ENCODE data around the gene NUDT22.

NUDT22 gene, protein sequence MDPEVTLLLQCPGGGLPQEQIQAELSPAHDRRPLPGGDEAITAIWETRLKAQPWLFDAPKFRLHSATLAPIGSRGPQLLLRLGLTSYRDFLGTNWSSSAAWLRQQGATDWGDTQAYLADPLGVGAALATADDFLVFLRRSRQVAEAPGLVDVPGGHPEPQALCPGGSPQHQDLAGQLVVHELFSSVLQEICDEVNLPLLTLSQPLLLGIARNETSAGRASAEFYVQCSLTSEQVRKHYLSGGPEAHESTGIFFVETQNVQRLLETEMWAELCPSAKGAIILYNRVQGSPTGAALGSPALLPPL

DNA sequence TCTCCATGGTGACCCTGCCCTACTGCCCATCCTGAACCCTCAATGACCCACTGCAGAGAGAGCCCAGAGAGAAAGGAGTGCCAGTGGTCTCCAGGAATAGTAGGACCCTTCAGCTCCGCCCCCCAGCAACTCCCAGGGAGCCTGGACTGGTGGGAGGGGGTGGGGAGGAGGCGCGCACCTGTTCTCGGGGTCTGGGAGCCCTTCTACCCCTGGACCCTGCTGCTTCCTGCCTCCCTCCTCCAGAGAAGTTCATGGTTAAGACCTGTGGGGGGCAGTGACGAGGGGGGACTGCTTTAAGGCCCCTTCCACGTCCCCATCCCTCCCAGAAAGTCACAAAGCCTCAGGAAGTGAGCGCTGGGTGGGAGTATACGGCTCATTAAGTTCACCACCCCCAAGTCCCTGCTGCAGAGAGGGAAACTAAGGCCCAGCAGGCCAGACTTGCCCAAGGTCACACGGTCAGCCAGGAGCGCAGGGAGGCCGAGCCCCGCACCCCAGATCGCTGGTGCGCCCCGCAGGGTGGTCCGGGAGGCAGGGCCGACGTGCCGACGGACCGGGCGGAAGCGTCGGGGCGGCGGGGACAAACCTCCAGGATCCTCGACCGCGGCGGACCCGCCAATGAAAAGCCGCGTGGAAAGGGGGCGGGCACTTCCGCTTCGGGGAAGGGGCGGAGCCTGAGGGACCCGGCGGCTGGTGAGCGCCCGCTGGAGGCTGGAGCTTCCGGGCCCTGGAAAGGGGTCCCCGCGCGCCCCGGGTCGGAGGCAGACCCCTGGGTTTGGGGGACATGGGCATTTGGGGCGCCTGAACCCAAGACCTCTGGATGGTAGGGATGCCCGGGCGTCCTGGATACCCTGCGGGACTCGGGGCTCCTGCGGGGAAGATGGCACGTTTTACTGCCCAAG, at the start of gene NUDT22, which contains the start of gene TRPT1:
TSS of gene NUDT22 (plus strand) at position 667 of the 899 bp plus-strand sequence. CDS start 379 bp downstream, outside the sequence.
TSS of gene TRPT1 (minus strand) at position 579 of the 899 bp plus-strand sequence. CDS start at position 253, 326 bp downstream.
- peak; percentile 92 for DNase-seq

DNA sequence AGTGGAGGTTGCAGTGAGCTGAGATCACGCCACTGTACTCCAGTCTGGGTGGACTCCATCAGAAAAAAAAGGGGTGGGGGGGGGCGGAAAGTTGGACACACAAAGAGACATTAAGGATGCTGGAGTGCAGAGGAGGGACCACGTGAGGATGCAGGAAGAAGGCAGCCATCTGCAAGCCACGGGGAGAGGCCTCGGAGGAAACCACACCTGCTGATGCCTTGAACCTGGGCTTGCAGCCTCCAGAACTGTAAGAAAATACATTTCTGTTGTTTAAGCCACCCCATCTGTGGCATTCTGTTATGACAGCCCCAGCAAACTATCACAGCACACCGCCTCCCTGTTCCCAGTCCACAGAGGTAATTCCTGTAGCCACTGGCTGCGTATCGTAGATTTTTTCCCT, 49.3 kb upstream of the NUDT22 start:
- DNase-seq: no peak

DNA sequence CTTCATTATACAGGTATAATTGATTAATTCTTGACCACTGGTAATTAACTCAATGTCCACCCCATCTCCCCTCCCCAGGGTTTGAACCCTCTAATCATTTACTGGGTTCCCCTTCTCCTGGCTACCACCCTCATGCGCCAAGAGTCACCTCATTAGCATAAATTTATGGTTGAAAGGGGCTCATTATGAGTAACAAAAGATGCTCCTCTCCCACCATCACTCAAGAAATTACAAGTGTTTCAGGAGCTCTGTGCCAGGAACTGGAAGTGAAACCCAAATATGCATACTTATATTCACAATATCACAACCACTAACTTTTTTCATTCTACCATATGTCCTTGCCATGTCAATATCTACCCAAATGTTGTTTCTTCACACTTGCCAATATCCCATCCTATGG, 47.9 kb upstream of the NUDT22 start:
- DNase-seq: no peak

DNA sequence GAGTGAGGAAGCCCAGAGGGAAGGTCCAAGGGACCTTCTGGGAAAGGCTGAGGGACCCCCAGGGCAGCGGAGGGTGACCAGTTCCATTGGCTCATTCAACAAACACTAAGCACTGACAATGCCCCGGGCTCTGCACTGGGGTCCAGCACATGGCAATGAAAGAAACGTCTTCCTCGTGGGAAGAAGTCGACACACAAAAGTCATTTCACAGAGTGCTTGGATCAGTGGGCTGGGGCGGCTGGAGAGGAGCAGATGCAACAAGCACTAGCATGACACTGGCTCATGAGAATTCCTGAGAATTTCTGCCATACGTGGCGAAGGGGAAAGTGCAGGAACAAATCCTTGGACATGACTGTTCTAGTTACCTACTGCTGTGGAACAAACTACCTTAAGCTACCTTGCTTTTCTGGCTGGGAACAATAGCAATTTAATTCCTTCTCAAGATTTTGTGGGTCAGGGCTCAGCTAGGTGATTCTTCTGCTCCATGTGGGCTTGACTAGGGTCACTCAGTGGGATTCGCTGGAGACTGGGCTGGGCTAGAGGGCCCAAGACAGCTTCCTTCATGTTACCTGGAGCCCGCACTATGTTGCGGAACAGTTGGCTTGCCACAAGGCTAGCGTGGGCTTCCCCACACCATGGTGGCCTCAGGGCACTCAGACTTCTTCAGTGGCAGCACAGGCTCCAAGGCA, 47.0 kb upstream of the NUDT22 start:
- no peak for DNase-seq

DNA sequence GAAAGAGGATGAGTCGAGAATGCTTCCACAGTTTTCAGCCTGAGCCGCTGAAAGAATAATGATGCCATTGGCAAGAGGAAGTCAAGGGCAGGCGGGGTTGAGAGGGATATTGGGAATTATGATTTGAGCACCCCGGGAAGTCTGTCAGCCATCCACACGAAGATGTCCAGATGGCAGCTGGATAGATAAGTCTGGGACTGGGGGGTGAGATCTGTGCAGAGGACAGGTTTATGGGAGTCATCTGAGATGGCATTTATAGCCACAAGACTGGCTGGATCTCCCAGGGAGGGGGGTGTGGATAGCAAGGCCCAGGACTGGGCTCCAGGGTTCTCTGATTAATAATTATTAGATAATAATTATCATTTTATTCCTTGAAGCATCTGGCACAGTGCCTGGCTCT, 45.2 kb upstream of the NUDT22 start:
- DNase-seq: no peak

DNA sequence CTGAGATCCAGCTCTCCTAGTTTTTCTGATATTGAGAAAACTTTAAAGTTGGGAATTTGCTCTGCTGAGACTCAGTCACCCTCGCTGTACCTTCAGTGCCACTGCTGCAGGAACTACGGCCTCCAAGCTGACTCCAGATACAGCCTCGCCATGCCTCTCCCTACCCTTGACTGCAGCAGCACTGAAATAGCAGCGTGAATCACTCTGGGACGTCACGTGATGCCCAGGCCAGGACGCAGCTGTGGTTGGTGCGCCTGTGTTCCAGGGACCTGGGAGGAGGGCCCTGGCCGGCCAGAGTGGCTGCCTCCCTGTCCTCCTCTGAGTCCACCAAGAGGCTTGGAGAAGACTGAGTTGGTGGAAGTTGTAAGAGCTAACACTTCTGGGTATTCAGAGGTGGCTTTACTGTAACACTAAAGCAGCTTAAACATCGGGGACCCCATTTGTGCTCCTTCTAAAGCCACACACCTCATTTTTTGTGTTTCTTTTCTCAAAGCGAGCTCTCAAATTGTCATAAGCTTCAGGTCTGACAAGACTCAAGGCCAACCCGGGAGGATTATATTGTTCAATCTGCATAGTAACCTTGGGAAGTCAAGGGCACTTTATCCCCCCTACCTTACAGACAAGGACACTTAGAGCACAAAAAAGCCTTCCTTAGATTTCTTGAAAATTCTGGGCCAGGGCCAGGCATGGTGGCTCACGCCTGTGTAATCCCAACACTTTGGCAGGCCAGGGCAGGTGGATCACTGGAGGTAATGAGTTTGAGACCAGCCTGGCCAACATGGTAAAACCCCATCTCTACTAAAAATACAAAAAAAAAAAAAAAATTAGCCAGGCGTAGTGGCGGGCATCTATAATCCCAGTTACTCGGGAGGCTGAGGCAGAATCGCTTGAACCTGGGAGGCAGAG, 44.3 kb upstream of the NUDT22 start:
- DNase-seq: no peak

DNA sequence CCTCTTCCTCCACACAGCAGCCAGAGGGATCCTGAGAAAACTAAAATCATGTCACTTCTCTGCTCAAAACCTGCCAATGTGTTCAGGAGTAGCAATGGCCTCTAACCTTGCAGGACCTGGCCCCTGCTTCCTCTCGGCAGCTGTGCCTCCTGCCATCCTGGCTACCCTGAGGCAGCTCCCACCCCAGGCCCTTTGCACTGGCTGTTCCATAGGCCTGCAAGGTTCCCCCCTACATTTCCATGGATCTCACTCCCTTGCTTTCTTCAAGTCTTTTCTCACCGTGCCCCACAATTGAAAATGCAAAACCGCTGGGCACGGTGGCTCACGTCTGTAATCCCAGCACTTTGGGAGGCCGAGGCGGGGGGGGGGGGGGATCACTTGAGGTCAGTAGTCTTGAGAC, 42.2 kb upstream of the NUDT22 start:
- no peak for DNase-seq

DNA sequence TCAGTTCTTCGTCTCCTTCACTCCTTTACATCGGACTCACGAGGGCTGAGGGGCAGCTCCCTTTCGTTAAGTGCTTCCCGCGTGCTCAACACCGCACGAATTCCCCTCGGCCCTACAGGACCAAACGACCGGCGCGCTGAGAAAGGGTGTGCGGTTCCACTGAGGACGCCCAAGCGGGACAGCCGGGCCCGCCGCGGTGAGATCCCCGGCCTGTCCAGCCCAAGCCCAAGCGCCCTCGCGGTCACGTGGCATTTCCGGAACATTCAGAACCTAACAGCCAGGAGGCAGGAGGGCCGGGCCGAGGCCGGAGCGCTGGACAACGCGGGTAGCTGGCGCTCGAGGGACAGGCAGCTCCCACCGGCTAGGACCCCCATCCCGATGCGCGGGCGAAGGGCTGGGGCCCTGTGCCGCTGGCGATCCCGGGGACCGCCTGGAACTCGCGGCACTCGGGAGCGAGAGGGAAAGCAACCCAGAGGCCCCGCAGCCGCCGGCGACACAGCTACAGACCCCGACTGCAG, 40.8 kb upstream of the NUDT22 start:
- DNase-seq: no peak

DNA sequence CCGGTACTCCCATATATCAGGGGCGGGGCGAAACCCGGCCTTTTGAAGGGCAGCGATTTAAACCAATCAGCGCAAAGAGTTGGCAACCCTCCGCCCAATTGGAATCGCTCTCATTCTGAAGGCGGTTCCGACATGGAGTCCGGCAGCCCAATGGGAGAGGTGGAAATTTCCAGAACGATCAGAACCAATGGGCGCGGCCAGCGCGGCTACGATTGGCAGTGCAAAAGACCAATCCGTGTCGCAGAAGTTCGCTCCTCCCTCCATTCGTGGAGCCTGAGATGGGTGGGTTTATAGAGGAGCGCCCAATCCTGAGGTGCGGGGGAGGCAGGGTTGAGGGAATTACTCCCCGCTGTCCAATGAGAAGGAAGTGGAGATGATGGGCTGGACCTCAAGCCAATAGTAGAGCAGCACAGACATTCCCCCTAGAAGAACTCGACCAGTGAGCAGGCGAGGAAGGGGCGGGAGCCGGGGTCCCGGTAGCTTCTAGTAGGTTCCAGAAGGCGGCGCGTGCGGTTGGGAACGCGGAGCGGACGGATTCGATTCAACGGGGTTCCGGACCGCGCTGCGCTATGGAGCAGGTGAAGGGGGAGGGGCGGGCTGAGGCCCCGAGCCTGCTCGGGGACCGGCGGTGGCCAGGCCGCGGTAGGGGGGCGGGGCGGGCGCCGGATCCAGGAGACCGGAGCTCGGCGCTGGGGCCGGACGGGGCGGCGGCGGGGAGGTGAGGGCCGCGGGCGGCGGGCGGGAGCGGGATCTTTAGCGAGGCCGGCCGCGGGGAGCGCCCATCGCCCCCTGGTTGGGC, 40.2 kb upstream of the NUDT22 start, which contains the start of gene STIP1:
TSS of gene STIP1 (plus strand) at position 479 of the 799 bp plus-strand sequence. CDS start at position 570, 91 bp downstream.
- peak; percentile 96 for DNase-seq

DNA sequence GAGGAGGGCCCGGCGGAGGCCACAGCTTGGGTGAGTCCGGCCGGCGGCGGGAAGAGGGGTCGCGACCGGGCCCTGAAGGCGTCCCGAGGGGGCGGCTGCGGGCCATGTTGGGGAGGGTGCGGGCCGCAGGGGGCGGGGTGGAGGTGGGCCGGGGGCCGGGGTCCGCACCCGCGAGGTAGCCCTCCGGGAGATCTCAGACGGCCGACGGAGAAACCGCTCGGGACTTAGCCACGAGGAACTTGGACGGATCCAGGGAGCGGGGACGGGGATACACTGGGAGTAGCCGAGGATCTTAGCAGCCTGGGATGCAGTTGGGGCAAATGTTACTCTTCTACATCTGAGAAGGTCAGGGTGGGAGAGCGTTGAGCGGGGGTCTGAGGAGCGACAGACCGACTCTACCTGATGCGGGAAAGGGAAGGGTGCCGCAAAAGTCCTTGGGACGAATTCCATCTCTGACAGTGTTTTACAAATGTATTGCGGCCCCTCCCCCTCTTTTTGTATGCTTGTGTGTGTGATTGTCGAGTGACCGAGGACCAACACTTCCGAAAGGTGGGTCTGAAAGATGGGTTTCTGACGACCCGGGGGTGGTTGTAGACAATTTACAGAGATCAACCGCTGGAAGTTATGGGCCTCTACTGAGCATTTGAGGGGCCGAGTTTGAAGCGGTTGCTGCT, 39.4 kb upstream of the NUDT22 start:
- peak; percentile 21 for DNase-seq

DNA sequence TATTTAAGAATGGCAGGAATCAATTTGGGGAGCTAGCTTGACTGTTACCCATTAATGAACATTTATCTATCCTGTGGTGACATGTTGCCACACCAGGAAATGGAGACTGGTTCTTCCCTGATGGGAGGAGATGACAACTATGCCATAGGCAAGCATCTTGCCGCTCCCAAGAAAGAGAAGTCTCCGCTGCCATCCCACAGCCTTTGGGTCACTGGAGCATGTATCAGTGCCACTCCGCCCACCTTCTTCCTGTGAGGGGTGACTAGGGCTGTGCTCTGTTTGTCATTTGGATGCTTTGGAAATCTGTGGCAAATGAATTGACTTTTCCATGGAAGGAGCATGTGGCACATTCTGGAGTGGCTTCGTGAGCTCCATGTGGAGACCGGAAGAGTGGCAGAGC, 33.6 kb upstream of the NUDT22 start:
- no peak for DNase-seq

DNA sequence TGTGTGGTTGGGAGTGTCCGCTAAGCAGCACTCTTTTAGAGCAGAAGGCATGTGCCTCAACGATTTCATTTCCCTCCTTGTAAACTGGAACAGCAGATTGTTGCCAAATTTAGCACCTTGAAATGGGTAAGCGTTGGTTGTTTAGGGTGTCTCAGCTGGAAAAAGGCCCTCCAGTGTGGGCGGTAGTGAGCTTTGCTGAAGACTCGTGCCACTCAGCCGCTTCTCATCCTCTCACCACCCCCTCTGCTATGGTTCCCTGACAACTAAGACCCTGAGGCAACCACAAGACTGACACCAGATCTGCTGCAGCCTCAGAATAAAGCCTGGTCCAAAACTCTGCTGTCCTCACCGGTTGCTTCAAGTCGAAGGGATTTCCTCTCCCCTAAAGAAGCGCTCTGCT, 29.4 kb upstream of the NUDT22 start:
- DNase-seq: no peak

DNA sequence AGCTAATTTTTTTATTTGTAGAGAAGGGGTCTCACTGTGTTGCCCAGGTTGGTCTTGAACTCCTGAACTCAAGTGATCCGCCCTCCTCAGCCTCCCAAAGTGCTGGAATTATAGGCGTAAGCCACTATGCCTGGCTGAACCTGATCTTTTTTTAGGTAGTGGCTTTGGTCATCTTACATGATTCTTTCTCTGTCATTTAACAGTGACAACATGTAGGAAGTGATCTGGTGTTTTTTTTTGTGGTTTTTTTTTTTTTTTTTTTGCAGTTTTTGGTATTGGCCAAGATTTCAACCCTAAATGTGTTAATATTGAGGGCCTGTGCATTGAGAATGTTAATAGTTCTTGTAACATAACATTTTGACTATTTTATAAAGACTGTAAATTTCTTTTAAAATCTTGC, 27.6 kb upstream of the NUDT22 start:
- no peak for DNase-seq

DNA sequence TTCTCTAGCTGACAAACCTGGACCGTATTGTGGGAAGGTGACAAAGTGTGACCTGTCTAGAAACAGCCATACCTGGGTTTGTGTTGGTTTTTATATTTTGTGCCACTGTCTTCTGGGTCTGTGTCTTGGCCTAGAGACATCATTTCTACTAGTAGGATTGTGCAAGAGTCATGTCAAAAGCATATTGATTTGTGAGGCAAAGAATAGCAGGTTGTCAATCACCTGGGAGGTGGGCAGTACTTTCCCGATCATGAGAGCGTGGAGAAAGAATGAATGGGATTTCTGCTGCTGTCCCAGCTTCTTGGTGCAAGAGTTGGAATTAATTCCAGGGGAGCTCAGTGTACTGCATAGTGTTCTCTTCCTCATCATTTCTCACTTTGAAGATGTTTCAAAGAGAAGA, 24.5 kb upstream of the NUDT22 start:
- no peak for DNase-seq

DNA sequence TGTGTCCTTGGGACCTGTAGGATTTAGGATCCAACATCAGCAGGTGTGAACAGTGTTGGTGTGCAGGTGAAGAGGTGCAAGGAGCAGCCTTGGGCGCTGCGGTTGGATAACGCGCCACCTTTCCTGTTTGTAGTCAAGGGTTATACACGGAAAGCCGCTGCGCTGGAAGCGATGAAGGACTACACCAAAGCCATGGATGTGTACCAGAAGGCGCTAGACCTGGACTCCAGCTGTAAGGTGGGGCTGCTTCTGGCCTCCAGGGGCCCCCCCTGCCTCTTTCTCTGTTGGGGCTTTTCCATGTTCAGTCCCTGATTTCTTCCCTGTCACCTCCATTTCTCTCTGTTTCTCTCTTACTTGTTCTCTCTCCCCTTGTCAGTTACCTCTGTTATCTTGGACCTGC, 23.1 kb upstream of the NUDT22 start:
- no peak for DNase-seq

DNA sequence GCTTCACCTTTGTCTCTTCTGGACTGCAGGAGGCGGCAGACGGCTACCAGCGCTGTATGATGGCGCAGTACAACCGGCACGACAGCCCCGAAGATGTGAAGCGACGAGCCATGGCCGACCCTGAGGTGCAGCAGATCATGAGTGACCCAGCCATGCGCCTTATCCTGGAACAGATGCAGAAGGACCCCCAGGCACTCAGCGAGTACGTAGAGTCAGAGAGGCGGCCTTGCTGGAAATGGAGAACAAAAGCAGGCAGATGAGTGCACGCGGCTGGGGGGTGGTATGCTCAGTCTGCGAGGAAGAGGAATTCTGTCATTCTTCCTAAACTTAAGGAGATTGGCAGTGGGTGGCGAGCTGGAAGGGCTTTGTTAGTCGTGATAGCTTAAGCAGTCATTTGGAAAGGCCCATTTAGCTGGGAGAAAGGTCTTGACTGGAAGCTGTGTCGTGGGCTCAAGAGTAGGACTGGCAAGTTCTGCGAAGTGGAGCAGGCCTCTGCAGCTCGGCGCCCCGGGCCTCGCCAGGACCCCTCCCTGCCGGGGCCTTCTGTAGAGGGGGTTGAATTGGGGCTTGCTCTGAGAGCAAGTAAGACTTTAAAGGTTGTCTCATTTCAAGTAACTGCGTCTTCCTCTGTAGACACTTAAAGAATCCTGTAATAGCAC, 22.5 kb upstream of the NUDT22 start:
- no peak for DNase-seq

DNA sequence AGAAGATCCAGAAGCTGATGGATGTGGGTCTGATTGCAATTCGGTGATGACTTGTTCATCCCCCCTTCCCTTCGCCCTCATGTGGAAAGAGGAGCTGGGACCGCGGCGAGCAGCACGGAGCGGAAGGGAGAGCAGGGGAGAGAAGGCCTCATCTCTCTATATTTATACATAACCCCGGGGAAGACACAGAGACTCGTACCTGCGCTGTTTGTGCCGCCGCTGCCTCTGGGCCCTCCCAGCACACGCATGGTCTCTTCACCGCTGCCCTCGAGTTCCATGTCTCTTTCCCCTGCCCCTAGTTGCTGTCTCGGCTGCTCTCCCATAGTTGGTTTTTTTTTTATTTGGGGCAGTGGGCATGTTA, 22.0 kb upstream of the NUDT22 start:
- DNase-seq: no peak

DNA sequence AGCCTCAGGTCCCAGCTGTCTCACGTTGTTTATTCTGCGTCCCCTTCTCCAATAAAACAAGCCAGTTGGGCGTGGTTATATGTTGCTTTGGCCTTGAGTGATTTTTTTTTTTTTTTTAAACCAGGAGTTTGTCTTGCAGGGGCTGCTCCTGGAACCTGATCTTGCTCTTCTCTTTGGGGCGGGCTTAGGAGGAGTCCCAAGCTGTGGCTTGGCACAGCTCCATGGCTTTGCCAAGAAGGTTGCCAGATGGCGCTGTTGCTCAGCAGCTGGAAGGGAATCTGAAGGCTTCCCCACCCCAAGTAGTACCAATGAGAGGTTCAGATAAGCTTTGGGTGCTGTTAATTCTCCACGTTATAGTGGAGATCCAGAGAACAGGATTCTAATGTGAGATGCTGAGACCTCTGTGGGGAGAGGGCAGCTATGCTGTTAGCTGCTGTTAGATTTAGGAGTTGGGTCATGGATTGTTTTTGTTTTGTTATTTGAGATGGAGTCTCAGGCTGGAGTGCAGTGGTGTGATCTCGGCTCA, 21.5 kb upstream of the NUDT22 start:
- peak; percentile 72 for DNase-seq

DNA sequence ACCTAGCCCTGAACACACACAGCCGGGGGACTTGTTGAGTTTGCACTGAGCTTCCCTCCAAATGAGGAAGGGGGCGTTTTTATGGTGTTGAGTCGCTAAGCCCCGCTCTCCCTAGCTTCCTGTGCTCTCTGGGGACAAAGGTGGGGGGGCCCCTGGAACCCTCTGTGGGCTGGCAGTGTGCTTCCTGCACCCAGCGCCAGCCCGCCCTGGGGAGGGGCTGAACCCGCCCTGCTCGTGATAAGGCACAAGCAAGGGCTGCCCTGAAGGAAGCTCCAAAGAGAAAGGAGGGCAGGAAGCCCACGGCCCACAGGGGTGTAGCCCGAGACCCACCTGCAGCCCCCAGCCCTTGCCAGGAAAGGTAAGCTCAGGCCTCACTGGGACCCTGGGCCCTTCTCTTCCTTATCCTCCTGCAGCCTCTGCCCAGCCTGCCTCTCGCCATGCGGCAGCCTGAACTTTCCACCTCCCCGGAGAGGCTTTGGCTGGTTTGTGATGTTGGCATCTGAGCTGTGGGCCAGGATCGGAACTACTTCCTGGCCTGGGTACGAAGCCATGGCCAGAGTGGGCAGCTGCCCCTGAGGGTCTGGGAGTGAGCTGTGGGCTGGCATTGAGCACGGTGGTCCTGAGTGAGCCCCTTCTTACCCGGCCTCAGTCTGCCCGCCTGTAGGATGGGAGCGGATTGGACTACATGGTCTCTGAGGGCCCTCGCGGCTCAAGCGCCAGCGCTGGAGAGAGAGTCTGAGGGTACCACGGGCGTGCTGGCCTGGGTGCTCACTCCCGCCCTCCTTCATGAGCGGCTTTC, 19.4 kb upstream of the NUDT22 start, which contains the start of gene FERMT3:
TSS of gene FERMT3 (plus strand) at position 265 of the 799 bp plus-strand sequence. CDS start 644 bp downstream, outside the sequence.
- DNase-seq: peak; percentile 64

Measured in activated T-cell treated with anti-CD3 and anti-CD28 coated beads for 4 hours (primary cell).